ENCODE measurements around the gene HJV.

DNA sequence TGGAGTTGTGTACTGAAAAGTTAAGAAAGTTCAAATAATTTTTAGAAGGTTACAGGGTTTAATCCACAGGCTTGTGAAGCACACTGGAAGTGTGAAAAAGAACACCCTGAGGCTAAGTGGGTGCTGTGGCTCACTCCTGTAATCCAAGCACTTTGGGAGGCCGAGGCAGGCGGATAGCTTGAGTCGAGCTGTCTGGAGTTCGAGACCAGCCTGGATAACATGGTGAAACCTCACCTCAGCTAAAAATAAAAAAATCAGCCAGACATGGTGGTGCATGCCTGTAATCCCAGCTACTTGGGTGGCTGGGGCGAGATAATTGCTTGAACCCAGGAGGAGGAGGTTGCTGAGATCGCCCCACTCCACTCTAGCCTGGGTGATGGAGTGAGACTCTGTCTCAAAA, 35.0 kb downstream of the HJV start:
- TF ChIP-seq, protein P1, sequence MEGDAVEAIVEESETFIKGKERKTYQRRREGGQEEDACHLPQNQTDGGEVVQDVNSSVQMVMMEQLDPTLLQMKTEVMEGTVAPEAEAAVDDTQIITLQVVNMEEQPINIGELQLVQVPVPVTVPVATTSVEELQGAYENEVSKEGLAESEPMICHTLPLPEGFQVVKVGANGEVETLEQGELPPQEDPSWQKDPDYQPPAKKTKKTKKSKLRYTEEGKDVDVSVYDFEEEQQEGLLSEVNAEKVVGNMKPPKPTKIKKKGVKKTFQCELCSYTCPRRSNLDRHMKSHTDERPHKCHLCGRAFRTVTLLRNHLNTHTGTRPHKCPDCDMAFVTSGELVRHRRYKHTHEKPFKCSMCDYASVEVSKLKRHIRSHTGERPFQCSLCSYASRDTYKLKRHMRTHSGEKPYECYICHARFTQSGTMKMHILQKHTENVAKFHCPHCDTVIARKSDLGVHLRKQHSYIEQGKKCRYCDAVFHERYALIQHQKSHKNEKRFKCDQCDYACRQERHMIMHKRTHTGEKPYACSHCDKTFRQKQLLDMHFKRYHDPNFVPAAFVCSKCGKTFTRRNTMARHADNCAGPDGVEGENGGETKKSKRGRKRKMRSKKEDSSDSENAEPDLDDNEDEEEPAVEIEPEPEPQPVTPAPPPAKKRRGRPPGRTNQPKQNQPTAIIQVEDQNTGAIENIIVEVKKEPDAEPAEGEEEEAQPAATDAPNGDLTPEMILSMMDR (IDR thresholded peaks at IDR 0.05), result no peak
- TF ChIP-seq POLR2AphosphoS5 (IDR thresholded peaks at IDR 0.05; ENCODE audit: low read depth, low read length) (no peak), SIN3A (IDR thresholded peaks at IDR 0.05; ENCODE audit: borderline replicate concordance, insufficient read depth, low read depth, low read length) (no peak), TCF7L2 (IDR thresholded peaks at IDR 0.05; ENCODE audit: low read depth, low read length) (no peak)
- TF ChIP-seq, protein P2, sequence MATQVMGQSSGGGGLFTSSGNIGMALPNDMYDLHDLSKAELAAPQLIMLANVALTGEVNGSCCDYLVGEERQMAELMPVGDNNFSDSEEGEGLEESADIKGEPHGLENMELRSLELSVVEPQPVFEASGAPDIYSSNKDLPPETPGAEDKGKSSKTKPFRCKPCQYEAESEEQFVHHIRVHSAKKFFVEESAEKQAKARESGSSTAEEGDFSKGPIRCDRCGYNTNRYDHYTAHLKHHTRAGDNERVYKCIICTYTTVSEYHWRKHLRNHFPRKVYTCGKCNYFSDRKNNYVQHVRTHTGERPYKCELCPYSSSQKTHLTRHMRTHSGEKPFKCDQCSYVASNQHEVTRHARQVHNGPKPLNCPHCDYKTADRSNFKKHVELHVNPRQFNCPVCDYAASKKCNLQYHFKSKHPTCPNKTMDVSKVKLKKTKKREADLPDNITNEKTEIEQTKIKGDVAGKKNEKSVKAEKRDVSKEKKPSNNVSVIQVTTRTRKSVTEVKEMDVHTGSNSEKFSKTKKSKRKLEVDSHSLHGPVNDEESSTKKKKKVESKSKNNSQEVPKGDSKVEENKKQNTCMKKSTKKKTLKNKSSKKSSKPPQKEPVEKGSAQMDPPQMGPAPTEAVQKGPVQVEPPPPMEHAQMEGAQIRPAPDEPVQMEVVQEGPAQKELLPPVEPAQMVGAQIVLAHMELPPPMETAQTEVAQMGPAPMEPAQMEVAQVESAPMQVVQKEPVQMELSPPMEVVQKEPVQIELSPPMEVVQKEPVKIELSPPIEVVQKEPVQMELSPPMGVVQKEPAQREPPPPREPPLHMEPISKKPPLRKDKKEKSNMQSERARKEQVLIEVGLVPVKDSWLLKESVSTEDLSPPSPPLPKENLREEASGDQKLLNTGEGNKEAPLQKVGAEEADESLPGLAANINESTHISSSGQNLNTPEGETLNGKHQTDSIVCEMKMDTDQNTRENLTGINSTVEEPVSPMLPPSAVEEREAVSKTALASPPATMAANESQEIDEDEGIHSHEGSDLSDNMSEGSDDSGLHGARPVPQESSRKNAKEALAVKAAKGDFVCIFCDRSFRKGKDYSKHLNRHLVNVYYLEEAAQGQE (IDR thresholded peaks at IDR 0.05; ENCODE audit: insufficient read depth in 1 of 2, low read depth in 2 of 2, low read length in 1 of 2), result no peak

Data from Panc1 (cell line).